IPS DF 19.7 (cell line): ENCODE measurements around the gene PDE6D.

Experiments used
- DNase-seq: peaks from one replicate; pipeline ENCODE4 v3.0.0-alpha.2; 2013; ENCODE audit warnings: low read depth, low spot score

Gene PDE6D

DNA sequence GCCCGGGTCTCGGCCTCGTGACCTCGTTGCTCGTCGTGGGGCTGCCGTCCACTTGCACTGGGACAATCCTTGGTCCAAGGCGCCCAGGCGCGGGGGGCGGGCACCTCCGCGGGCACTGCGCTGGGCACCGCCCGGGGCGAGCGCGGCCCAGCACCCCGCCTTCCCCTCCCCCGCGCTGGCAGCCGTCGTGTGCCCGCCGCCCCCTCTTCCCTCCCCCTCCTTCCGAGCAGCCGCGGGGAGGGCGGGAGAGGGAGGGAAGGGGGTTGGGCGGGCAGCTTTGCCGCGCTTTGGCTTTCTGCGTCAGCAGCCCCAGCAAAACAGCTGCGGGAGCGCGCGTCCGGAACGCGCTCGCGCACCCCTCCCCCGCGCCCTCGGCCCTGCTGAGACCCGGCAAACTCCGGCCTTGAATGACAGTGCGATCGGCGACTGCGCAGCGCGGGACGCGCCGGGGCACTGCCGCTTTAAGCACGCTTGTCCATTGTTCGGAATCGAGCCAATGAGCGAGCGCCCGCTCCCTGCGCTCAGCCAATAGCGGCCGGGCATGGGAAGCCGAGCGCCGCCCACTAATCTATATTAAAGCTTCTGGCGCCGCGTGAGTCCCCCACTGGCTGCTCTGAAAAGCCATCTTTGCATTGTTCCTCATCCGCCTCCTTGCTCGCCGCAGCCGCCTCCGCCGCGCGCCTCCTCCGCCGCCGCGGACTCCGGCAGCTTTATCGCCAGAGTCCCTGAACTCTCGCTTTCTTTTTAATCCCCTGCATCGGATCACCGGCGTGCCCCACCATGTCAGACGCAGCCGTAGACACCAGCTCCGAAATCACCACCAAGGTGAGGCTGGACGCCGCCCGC is 72.9 kb downstream of the PDE6D start, which contains the start of gene PTMA:
PTMA (plus strand) TSS at position 599 of the 846 bp plus-strand sequence; CDS start at position 781, 182 bp downstream.
- DNase-seq, result peak; percentile 97

DNA sequence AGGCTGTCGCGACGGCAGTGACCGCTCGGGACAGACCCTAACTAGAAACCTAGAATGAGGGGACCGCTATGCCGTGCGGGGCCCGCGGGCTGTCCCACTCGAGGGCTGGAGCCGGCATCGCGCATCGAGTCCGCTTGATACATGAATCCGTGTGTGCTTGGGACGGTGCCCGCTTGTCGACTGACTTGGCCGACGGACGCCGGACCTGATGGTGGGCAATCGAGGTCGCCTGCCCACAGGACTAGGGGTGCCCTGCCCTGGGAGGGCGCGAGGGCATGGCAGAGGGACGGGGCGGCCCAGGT is 73.5 kb downstream of the PDE6D start:
- no peak for DNase-seq

DNA sequence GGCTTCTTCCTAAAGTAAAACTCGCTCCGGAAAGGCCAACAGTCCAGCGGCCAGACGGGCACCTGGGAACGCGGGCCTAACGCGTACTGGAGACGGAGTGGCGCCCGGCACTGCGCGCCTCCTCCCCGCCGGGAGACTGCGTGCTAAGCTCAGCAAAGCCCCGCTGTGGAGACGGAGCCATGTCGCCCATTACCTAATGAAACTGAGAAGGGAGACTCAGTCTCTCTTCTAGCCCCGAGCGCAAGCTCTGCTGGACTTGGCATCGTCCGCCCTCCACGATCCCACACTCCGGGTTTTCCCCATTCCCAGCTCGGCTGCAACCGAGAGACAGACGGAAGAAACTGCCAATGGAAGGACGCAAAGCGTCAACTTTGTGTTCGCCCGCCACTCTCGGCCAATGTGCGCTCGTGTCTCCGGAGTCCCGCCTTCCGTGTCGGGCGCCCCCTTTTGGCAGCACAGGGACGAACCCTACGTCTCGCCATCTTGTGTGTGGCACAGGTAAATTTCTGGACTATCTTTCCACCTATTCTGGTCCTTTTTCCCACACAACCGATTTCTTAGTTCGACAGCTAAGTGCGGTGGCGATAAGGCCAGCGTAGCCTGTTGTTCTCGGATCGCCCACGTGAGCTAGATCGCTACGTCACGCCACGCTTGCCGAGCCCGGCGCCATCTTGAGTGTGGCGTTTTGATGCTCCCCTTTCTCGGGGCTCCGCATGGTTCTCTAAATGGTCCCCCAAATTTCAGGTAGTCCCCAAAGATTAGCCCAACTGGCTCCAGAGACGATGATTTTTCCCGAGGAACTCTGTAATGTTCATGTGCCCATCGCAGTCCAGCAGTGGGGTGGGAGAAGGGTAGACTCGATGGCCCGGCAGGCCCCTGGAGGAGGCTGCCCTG is 74.1 kb downstream of the PDE6D start:
- DNase-seq, result peak; percentile 96

DNA sequence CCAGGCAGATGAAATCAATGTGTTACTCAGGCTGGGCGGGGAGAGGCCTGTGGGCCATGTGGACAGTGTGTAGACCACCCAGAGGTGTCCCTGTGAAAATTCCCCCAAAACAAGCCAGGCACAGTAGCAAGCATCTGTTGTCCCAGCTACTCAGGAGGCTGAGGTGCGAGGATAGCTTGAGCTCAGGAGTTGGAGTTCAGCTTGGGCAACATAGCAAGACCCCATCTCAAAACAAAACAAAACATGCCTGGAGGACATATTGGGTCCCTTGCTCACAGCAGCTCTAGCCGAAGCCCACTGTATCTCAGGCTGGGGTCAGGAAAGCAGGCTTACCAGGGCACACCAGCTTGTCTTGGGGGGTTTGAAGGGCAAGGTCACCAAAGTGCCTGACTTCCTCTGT is 77.1 kb downstream of the PDE6D start:
- no peak for DNase-seq

DNA sequence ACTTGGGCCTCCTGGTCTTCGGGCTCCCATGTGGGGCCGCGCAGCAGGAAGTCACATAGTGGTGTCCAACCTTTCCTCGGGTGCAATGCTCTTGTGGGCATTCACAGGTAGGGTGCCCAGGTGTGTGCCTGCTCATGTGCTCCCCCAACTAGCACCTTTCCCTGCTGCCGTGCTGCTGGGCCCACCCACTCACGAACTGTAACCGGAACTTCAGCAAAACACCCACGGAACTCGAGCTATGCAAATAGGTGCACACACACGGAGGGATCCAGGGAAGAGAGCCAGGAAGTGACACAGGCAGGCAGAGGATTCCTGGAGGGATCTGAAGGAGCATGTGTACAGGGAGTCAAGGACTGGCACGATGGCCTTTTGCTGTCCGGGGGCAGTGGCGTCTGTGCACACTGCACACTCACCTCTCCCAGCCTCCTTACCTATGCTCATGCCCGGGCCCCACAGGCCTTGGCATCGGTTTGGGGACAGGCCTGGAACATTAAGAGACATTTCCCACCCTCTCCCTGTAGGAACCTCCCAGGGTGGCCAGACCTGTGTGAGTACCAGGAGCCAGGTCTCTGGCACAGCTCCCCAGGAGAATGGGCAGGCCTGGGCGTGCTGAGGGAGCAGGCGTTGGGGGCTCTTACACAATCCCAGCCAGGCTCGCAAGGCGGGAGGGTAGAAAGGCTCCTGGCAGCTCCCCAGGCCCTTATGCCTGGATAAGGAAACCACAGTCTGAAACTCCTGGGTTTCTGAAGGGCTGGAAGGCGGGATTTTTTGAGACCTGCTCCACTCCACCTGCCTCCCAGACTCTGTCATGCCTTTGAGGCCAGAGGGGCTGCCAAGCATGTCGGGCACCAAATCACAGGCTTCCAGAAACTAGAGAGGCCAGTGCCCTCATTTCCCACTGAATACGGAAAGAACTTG is 79.4 kb downstream of the PDE6D start:
- DNase-seq, result no peak

DNA sequence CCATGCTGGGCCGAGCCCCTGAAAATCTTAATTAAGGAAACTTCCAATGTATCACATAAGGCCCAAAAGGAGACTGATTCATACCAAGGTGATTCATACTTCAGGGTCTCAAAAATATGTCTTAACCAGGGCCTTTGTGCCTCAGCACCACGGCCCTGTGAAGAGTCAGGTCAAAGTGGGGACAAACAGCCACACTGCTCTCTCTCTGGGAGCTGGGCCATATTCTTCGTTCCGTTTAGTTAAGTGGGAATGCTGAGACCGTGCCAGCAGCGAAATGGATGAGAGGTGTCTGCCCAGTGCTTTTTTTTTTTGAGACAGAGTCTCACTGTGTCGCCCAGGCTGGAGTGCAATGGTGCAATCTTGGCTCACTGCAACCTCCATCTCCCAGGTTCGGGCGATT is 82.1 kb downstream of the PDE6D start:
- no peak for DNase-seq

DNA sequence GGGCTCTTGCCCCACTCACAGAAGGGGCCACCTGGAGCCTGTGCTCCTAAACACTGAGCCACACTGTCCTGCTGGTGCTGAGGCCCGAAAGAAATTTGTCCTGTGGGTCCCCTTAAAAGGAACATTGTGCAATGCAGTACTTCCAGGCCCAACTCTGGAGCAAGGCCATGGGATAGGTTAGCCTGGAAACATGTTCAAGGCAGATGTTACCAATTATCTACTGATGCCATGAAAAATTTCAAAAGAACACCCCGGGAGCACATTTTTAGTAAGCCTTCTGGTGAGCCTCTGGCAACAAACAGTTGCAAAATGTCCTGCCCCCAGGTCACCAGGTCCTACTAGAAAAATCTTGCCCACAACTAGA is 85.1 kb downstream of the PDE6D start:
- no peak for DNase-seq

DNA sequence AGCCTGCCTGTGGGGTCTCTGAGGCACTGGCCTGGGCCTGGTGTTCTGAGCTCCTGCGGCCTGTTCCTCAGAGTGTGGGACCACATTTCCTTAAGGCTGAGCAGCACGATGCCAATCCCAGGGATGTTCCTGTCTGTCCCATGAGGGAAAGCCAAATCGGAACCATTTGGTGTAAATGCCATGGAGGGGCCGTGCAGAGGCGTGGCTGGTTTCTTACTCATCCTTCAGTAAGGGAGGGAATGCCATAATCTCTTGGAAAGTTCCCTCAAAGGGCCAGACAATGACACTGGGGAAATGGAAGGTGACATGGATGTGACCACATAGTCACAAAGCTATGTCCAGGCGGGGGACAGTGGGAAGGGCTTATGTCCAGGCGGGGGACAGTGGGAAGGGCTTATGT is 87.1 kb downstream of the PDE6D start:
- DNase-seq, result no peak

DNA sequence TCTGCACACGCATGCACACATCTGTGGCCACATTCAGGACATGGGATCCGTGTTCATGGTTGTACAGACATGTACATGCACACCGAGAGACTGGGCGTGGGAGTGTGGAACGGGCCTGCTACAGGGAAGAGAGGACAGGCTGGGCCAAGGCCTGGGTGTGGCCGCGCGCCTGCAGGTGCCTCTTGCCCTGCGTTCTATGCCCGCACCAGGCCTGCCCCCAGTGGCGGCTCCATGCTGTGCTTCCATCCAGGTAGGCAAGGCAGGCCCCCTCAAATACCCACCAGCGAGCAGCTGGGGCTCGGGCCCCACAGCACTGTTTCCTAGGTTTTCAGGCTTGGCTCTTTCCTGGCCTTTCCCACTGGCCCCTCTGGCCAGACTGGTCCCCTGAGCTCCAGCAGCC is 88.2 kb downstream of the PDE6D start:
- DNase-seq, result no peak

DNA sequence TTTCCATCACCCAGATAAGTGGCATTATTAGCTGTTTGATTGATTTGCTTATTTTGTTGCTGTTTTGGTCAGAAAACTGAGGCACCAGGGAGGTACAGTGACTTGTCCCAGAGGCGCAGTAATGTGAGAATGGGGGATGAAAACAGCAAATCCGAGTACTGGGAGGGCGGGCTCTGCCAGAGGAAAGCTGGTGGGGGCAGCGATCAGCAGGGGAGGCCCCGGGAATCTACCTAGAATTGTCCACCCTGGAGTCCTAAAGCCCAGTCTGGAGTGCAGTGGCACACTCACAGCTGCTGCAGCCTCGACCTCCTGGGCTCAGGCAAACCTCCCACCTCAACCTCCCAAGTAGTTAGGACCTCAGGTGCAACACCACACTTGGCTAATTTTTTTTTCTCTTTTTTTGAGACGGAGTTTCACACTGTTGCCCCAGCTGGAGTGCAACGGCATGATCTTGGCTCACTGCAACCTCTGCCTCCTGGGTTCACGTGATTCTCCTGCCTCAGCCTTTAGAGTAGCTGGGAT is 89.8 kb downstream of the PDE6D start:
- DNase-seq, result no peak

DNA sequence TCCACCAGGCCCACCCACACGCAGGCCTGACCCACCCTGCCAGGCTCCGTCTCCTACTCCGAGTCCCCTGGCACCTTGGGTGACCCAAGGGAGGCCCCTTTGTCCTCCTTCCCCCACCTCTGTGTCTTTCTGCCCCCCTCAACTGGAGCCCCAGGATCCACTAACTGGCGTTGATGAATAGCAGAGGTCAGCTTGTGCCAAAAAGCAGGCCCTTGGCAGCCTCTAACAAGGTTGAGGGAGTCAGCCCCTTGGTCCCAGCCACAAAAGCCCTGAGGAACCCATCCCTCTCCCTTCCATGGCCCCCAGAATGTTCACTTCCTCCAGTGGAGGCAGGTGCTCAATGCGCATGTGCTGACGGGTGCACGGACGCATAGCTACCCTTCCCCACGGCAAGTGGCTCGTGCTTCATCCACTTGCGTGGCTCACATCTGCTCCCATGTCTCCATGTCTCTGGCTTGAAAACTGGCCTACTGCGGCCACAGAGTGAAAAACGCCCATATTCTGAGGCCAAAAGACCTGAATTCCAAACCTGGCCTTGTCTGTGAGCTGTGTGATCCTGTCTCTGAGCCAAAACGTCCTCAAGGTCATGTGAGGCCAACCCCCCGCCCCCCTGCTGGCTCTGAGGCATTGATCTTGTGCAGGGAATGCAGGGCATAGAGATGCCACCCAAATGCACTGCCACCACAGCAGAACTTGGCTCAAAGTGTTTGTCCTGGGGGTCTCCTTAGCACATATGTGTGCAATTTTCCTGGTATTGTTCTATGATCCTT is 91.8 kb downstream of the PDE6D start:
- no peak for DNase-seq

DNA sequence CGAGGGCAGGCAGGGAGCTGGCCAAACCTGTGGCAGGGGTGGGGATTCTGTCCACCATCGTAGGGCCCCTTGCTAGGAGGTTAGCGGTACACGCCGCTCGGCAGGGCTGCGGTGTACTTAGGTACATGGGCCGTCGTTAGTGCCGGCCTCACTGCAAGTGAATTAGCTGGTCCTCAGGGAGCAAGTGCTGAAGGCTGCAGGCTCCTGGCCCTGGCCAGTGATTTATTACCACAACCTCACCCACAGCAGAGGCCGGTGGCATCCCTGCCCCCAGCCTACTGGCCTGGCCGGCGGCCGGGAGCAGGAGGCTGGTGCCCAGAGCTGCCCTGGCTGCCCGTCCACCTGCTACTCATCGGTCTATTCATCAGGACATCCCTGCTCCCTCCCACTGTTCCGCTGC is 92.4 kb downstream of the PDE6D start:
- no peak for DNase-seq

DNA sequence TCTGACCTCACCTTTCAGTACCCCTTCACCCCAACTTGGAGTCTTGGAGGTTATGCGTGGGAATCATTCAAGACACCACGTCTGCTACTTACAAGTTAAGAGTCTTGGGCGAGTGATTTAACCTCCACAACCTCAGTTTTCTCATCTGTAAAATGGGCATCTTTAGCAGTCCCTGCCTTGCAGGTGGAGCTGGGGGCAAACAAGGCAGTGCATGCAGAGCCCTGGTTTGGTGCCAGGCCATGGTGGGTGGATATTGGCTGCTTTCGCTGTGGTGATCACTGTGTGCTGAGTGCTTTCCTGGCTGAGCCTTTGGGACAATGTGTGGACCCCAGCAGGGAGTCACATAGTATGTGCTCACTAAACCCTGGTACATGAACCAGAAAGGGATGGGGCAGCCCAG is 93.1 kb downstream of the PDE6D start:
- DNase-seq, result no peak

DNA sequence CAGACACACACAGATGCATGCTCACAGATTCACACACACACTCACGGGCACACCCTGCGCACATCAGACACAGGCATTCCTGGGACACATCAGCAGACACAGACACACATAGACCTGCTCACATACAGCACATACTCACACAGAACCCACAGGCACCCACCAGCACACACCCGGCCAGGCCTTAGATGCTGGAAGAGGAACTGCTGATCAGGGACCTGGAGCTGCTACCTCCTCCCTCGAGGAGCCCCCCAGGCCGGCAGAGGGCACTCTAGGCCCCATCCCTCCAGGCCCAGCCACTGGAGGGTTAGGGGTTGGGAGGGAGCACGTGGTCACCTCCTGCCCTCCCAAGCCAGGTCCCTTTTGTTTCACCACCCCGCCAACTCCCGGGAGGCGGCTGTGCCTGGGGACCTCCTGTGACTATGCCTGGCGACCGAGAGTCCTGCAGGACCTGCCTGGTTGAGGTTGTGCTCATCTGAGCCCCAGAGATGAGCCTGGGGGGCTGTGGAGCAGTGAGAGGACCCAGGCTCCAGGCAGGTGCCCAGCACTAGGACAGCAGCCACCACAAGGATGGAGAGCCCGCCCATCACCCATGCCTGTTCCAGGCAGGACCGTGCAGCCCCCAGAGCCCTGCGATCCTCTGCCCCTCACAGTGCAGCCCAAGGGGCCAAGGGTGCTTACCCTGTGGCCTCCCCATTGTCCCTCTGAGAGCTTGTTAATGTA is 93.8 kb downstream of the PDE6D start:
- no peak for DNase-seq

DNA sequence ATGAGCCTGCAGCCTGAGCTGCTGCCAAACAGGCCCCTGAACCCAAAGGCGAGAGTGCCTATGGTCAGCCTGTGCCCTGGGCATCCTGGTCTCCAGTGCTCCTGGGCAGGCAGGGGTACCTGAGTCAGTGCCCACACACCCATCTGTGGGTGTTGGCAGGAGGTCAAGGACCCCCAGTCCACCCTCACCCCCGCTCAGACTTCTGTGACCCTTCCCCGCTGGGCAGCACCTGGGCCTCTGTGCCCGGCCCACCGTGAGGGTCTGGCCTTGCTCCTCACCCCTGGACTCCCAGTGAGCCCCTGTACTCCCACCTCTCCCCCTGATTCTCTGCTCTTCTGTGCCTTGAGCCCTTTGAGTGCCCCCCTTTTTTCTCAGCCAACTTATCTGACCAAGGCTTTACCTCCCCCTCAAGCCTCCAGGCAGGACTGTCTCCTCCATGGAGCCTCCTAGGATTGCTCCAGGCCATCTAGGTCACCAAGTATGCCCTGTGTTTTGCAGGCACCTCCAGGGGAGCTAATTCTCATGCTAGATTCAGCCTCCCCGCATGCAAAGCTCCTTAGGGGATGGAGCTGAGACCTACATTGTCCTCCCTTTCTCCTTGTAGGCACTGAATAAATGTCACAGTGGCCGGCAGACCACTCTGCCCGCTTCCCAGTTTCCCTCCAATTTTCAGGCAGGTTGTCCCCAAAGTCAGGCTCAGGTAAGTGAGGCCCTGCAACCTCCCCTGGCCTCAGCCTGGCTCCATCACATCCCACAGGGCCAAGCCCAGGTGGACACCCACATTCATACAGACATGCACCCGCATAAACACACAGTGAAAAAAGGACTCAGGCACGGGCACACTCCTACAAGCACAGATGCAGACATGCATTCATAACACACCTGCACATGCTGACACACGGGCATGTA is 94.6 kb downstream of the PDE6D start:
- DNase-seq, result no peak

DNA sequence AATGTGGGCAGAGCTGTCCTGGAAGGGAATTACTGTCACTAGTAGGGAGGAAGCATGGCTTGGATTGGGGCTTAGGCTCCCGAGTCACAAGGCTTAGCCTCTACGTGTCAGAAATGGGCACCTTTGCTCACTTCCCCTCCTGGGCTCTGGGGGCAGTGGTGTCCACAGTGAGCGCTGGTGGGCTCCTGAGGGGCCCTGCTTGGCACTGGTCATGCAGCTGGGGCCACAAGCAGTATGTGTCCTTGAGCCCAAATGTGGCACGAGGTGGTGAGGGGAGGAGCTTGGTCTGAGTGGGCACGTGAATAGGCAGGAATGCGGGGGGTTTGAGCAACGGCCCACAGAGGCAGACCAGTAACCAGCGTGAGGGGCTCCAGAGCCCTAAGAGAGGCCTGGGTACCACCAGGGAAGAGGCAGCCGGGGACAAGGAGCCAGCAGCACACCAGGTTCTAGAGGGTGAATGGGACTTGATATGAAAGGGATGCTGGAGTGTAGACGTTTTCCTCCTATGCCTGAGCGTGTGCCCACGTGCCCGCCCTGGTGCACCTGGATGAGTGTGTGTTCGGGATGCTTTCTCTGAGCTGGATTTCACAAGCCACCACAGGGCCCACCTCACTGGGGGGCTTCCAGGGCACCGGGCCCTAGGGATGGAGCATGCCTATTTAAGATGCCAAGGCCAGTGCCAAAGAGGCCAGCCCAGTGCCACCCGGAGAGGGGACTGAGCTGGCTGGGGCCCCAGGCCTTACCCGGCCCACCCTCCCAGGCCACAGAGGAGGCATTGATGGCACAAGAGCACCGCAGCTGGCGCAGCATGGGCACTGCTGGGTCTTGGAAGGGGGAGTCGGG is 95.5 kb downstream of the PDE6D start:
- no peak for DNase-seq

DNA sequence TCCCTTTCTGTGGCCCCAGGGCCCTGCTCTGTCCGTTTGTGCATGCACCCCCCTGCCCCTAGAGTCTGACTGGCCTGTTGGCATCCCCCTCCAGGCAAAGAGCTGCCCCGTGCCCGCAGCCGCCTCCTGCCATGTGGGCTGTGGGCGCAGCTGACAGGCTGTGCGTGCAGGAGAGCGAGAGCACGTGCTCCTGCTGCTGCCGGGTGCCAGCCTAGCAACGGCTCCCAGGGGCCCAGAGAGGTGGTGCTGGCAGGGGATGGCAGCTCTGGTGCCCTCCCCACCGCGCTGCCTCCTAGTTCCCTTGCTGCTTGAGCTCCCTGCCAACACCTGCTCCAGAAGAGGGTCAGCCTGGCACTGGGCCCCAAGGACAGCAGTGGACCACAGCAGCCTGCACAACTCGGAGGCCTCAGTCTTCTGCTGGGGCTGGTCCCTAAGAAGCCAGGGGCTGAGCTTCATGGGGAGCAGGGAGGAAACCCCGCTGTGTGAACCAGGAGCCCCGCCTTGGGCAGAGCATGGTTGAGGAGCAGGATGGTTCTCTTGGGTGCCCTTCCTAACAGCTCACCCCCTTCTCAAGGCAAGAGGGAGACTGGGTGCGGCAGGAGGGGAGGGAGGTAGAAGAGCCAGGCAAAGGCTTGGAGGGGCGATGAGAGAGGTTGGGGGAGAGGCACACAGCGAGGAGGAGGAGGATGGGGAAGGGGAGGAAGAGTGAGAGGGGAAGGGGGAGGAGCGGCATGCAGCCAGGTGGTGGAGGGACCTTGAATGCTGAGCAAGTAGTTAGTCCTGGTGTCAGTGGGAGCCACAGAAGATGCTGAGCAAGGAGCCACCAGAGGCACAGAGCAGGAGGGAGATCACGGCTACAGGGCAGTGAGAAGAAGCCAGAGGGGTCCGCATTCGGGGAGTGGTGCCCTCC is 96.5 kb downstream of the PDE6D start:
- DNase-seq, result no peak
